SK-N-SH treated with all-trans-retinoic acid at 6 μM for 48 hours (cell line): ENCODE data around the gene TASP1.
A peak's percentile ranks its signal among the peaks of the same experiment; 100 is the strongest.

Source experiments
- ATAC-seq: fragments of 200-7000 bp; cut with Tn5 transposase; 3 replicates; pipeline ENCODE4 v1.9.1; 2020; ENCODE audit warnings: mild to moderate bottlenecking, moderate library complexity
- CSDC2 ChIP-seq: fragments of 250-450 bp; sonication (Bioruptor Pico); IDR thresholded peaks from 2 replicates; pipeline ENCODE4 v1.5.0; 2020; ENCODE audit warnings: mild to moderate bottlenecking, moderate library complexity
- CSRNP3 ChIP-seq: fragments of 250-450 bp; sonication (Bioruptor Pico); IDR thresholded peaks from 2 replicates; pipeline ENCODE4 v1.5.1; 2021; ENCODE audit warnings: mild to moderate bottlenecking, moderate library complexity
- ESRRG ChIP-seq: fragments of 250-450 bp; sonication (Bioruptor Pico); IDR thresholded peaks from 2 replicates; pipeline ENCODE4 v1.6.1; 2021; ENCODE audit warnings: mild to moderate bottlenecking
- GLIS3 ChIP-seq: fragments of 250-450 bp; sonication (Bioruptor Pico); IDR thresholded peaks from 2 replicates; pipeline ENCODE4 v1.5.0; 2020; ENCODE audit warnings: mild to moderate bottlenecking, moderate library complexity
- ISL1 ChIP-seq: fragments of 250-450 bp; sonication (Bioruptor Pico); IDR thresholded peaks from 2 replicates; pipeline ENCODE4 v2.1.2; 2022; ENCODE audit warnings: mild to moderate bottlenecking, moderate library complexity
- OSR1 ChIP-seq: fragments of 250-450 bp; sonication (Bioruptor Pico); IDR thresholded peaks from 2 replicates; pipeline ENCODE4 v1.8.0; 2022; ENCODE audit warnings: moderate library complexity, mild to moderate bottlenecking, inconsistent platforms
- PATZ1 ChIP-seq: fragments of 250-450 bp; sonication (Bioruptor Pico); IDR thresholded peaks from 2 replicates; pipeline ENCODE4 v1.8.0; 2020; ENCODE audit warnings: mild to moderate bottlenecking, moderate library complexity, borderline replicate concordance
- PPARA ChIP-seq: fragments of 250-450 bp; sonication (Bioruptor Pico); IDR thresholded peaks from 2 replicates; pipeline ENCODE4 v1.5.0; 2020; ENCODE audit warnings: mild to moderate bottlenecking, borderline replicate concordance
- RARB ChIP-seq: fragments of 250-450 bp; sonication (Bioruptor Pico); IDR thresholded peaks from 2 replicates; pipeline ENCODE4 v1.8.0; 2021; ENCODE audit warnings: mild to moderate bottlenecking, moderate library complexity
- SNAI2 ChIP-seq: fragments of 250-450 bp; sonication (Bioruptor Pico); IDR thresholded peaks from 2 replicates; pipeline ENCODE4 v1.5.0; 2020; ENCODE audit warnings: mild to moderate bottlenecking, moderate library complexity
- TCF4 ChIP-seq: fragments of 250-450 bp; sonication (Bioruptor Pico); IDR thresholded peaks from 2 replicates; pipeline ENCODE4 v1.8.0; 2021; ENCODE audit warnings: mild to moderate bottlenecking, moderate library complexity, borderline replicate concordance
- TOX ChIP-seq: fragments of 250-450 bp; sonication (Bioruptor Pico); IDR thresholded peaks from 2 replicates; pipeline ENCODE4 v1.8.0; 2021; ENCODE audit warnings: mild to moderate bottlenecking, moderate library complexity, borderline replicate concordance
- ZC3H10 ChIP-seq: fragments of 250-450 bp; sonication (Bioruptor Pico); IDR thresholded peaks from 2 replicates; pipeline ENCODE4 v1.5.1; 2021; ENCODE audit warnings: mild to moderate bottlenecking, moderate library complexity
- ZNF70 ChIP-seq: fragments of 450-650 bp; formaldehyde crosslinking; IDR thresholded peaks from 2 replicates; pipeline ENCODE4 v1.5.0; 2020; ENCODE audit warnings: mild to moderate bottlenecking, moderate library complexity
- ZNF8 ChIP-seq: fragments of 450-650 bp; formaldehyde crosslinking; IDR thresholded peaks from 2 replicates; pipeline ENCODE4 v1.5.0; 2020; ENCODE audit warnings: mild to moderate bottlenecking, moderate library complexity
- TF ChIP-seq, protein P1 (sequence below): fragments of 250-450 bp; sonication (Bioruptor Pico); IDR thresholded peaks from 2 replicates; pipeline ENCODE4 v1.5.0; 2020; ENCODE audit warnings: mild to moderate bottlenecking, moderate library complexity
- TF ChIP-seq, protein P2 (sequence below): fragments of 250-450 bp; sonication (Bioruptor Pico); IDR thresholded peaks from 2 replicates; pipeline ENCODE4 v1.8.0; 2021; ENCODE audit warnings: low read depth, mild to moderate bottlenecking, moderate library complexity, borderline replicate concordance

The TASP1 gene

DNA sequence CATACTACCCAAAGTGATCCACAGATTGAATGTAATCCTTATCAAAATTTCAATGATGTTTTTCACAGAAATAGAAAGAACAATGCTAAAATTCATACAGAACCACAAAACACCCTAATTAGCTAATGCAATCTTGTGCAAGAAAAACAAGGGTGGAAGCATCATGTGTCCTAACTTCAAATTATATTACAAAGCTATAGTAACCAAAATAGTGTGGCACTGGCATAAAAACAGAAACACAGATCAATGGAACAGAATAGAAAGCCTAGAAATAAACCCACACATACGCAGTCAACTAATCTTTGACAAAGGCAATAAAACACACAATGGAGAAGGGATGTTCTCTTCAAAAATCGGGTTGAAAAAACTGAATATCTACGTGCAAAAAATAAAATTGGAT lies 131.1 kb downstream of the TASP1 start (continued):
- TF ChIP-seq, protein P1, sequence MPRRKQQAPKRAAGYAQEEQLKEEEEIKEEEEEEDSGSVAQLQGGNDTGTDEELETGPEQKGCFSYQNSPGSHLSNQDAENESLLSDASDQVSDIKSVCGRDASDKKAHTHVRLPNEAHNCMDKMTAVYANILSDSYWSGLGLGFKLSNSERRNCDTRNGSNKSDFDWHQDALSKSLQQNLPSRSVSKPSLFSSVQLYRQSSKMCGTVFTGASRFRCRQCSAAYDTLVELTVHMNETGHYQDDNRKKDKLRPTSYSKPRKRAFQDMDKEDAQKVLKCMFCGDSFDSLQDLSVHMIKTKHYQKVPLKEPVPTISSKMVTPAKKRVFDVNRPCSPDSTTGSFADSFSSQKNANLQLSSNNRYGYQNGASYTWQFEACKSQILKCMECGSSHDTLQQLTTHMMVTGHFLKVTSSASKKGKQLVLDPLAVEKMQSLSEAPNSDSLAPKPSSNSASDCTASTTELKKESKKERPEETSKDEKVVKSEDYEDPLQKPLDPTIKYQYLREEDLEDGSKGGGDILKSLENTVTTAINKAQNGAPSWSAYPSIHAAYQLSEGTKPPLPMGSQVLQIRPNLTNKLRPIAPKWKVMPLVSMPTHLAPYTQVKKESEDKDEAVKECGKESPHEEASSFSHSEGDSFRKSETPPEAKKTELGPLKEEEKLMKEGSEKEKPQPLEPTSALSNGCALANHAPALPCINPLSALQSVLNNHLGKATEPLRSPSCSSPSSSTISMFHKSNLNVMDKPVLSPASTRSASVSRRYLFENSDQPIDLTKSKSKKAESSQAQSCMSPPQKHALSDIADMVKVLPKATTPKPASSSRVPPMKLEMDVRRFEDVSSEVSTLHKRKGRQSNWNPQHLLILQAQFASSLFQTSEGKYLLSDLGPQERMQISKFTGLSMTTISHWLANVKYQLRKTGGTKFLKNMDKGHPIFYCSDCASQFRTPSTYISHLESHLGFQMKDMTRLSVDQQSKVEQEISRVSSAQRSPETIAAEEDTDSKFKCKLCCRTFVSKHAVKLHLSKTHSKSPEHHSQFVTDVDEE (CRISPR knock-in tag): no peak
- TF ChIP-seq, protein P2, sequence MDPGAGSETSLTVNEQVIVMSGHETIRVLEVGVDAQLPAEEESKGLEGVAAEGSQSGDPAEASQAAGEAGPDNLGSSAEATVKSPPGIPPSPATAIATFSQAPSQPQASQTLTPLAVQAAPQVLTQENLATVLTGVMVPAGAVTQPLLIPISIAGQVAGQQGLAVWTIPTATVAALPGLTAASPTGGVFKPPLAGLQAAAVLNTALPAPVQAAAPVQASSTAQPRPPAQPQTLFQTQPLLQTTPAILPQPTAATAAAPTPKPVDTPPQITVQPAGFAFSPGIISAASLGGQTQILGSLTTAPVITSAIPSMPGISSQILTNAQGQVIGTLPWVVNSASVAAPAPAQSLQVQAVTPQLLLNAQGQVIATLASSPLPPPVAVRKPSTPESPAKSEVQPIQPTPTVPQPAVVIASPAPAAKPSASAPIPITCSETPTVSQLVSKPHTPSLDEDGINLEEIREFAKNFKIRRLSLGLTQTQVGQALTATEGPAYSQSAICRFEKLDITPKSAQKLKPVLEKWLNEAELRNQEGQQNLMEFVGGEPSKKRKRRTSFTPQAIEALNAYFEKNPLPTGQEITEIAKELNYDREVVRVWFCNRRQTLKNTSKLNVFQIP (CRISPR knock-in tag): no peak
- no peak for TF ChIP-seq SNAI2
- TF ChIP-seq TCF4 (CRISPR knock-in tag): no peak
- TF ChIP-seq ZNF70 (CRISPR knock-in tag): no peak

GRCh38 chr20:13501500-13501899 lies 137.2 kb downstream of the TASP1 start:
- ATAC-seq: no peak
- TF ChIP-seq PPARA (CRISPR knock-in tag) (no peak), SNAI2 (no peak), OSR1 (CRISPR knock-in tag) (no peak)

- TF ChIP-seq RARB (CRISPR knock-in tag): no peak
- no peak for TF ChIP-seq SNAI2
- TF ChIP-seq, protein P1 (CRISPR knock-in tag): no peak
- no peak for TF ChIP-seq ZC3H10
- no peak for TF ChIP-seq ISL1 (CRISPR knock-in tag)
- no peak for TF ChIP-seq CSDC2 (CRISPR knock-in tag)
- no peak for ATAC-seq
Measured at GRCh38 chr20:13494019-13494418, 144.7 kb downstream of the TASP1 start.

DNA sequence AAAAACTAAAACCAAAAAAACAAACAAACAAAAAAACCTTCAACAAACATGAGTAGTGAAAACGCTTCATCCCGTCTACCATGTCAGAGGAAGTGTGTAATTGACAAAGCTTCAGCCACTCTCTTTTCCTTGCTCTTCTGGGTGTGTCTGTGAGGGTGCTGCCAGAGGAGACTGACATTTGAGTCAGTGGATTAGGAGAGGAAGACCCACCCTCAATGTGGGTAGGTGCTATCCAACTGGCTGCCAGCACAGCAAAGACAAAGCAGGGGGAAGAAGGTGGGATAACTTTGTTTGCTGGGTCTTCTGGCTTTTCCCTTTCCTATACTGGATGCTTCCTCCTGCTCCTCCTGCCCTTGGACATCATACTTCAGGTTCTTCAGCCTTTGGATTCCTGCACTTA lies 145.6 kb downstream of the TASP1 start:
- TF ChIP-seq SNAI2 (no peak), ISL1 (CRISPR knock-in tag) (no peak), PPARA (CRISPR knock-in tag) (no peak), CSRNP3 (no peak), RARB (CRISPR knock-in tag) (no peak), ZC3H10 (no peak)
- no peak for ATAC-seq

DNA sequence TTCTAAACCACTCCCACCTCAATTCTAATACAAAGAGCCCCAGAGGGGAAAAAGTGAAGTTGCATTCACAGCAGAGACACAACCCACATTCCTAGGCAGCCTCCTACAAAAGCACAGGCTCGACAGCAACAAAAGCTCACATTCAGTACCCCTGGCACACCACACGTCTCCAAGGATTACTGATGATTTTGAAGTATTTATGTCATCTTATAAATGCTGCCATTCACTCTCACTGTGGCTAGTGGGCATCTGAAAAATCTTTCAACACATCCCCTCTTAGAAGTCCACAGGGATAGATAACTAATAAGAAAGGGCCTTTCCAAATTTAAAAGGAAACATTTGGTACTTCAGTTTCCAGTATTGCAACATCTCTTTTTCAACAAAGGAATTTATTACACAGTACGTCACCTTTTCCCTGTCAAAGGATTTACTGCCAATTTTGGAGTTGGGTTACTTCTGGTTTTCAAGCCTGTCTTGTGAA lies 146.7 kb downstream of the TASP1 start:
- TF ChIP-seq ISL1 (CRISPR knock-in tag): peak; percentile 47
- TF ChIP-seq ZNF70 (CRISPR knock-in tag): no peak
- TF ChIP-seq TCF4 (CRISPR knock-in tag): no peak
- ATAC-seq: no peak

GRCh38 chr20:13487202-13487601 lies 151.5 kb downstream of the TASP1 start:
- ATAC-seq: no peak
- TF ChIP-seq ZNF8 (CRISPR knock-in tag) (no peak), SNAI2 (no peak), PPARA (CRISPR knock-in tag) (no peak), ZNF70 (CRISPR knock-in tag) (no peak), RARB (CRISPR knock-in tag) (no peak), PATZ1 (CRISPR knock-in tag) (no peak), CSDC2 (CRISPR knock-in tag) (no peak), ESRRG (CRISPR knock-in tag) (no peak), GLIS3 (no peak), TOX (no peak), ISL1 (CRISPR knock-in tag) (no peak), OSR1 (CRISPR knock-in tag) (no peak), CSRNP3 (no peak)
- TF ChIP-seq, protein P2 (CRISPR knock-in tag): no peak
